ENCODE measurements around the gene MTSS2.

MTSS2 gene

GRCh38 chr16:70652322-70652721 lies 33.5 kb downstream of the MTSS2 start:
- ATAC-seq = no peak
- TF ChIP-seq SNAI2 (CRISPR knock-in tag; IDR thresholded peaks at IDR 0.05) = no peak

- TF ChIP-seq PATZ1 (CRISPR knock-in tag; IDR thresholded peaks at IDR 0.05; ENCODE audit: borderline replicate concordance) (no peak), ESRRG (CRISPR knock-in tag; IDR thresholded peaks at IDR 0.05) (no peak), ZFP3 (CRISPR knock-in tag; IDR thresholded peaks at IDR 0.05) (no peak), TSHZ2 (CRISPR knock-in tag; IDR thresholded peaks at IDR 0.05) (no peak), ISL1 (CRISPR knock-in tag; IDR thresholded peaks at IDR 0.05) (no peak)
Measured at GRCh38 chr16:70651524-70651923, 34.3 kb downstream of the MTSS2 start.

GRCh38 chr16:70650216-70650615 lies 35.6 kb downstream of the MTSS2 start:
- no peak for ATAC-seq
- no peak for TF ChIP-seq ESRRG (CRISPR knock-in tag; IDR thresholded peaks at IDR 0.05)
- TF ChIP-seq ZNF565 (CRISPR knock-in tag; conservative IDR thresholded peaks at IDR 0.05; ENCODE audit: low read depth) = no peak
- no peak for TF ChIP-seq ISL1 (CRISPR knock-in tag; IDR thresholded peaks at IDR 0.05)
- no peak for TF ChIP-seq ARNTL (CRISPR knock-in tag; IDR thresholded peaks at IDR 0.05; ENCODE audit: borderline replicate concordance, low read depth)
- no peak for TF ChIP-seq TSHZ2 (CRISPR knock-in tag; IDR thresholded peaks at IDR 0.05)
- no peak for TF ChIP-seq PATZ1 (CRISPR knock-in tag; IDR thresholded peaks at IDR 0.05; ENCODE audit: borderline replicate concordance)
- TF ChIP-seq POU6F1 (CRISPR knock-in tag; IDR thresholded peaks at IDR 0.05; ENCODE audit: borderline replicate concordance, low read depth) = no peak
- no peak for TF ChIP-seq CREB5 (CRISPR knock-in tag; IDR thresholded peaks at IDR 0.05; ENCODE audit: low read depth)
- TF ChIP-seq SNAI2 (CRISPR knock-in tag; IDR thresholded peaks at IDR 0.05) = no peak
- TF ChIP-seq ZNF70 (CRISPR knock-in tag; IDR thresholded peaks at IDR 0.05) = no peak
- TF ChIP-seq ZFP3 (CRISPR knock-in tag; IDR thresholded peaks at IDR 0.05) = no peak

More at GRCh38 chr16:70651524-70651923, 34.3 kb downstream of the MTSS2 start:
- no peak for ATAC-seq

GRCh38 chr16:70649300-70649699 lies 36.6 kb downstream of the MTSS2 start:
- no peak for ATAC-seq
- TF ChIP-seq ESRRG (CRISPR knock-in tag; IDR thresholded peaks at IDR 0.05) = no peak
- TF ChIP-seq CSDC2 (CRISPR knock-in tag; IDR thresholded peaks at IDR 0.05) = no peak
- TF ChIP-seq POU6F1 (CRISPR knock-in tag; IDR thresholded peaks at IDR 0.05; ENCODE audit: borderline replicate concordance, low read depth) = no peak
- TF ChIP-seq BACH2 (CRISPR knock-in tag; IDR thresholded peaks at IDR 0.05; ENCODE audit: borderline replicate concordance) = no peak
- no peak for TF ChIP-seq ZNF565 (CRISPR knock-in tag; conservative IDR thresholded peaks at IDR 0.05; ENCODE audit: low read depth)
- no peak for TF ChIP-seq ZFP3 (CRISPR knock-in tag; IDR thresholded peaks at IDR 0.05)
- TF ChIP-seq PATZ1 (CRISPR knock-in tag; IDR thresholded peaks at IDR 0.05; ENCODE audit: borderline replicate concordance) = no peak
- TF ChIP-seq SNAI2 (CRISPR knock-in tag; IDR thresholded peaks at IDR 0.05) = no peak
- TF ChIP-seq ZC3H10 (CRISPR knock-in tag; IDR thresholded peaks at IDR 0.05) = no peak
- TF ChIP-seq GLIS3 (CRISPR knock-in tag; IDR thresholded peaks at IDR 0.05) = no peak
- TF ChIP-seq TCF4 (CRISPR knock-in tag; IDR thresholded peaks at IDR 0.05; ENCODE audit: borderline replicate concordance) = no peak
- no peak for TF ChIP-seq TOX (CRISPR knock-in tag; IDR thresholded peaks at IDR 0.05; ENCODE audit: borderline replicate concordance)

Data from SK-N-SH treated with all-trans-retinoic acid at 6 μM for 48 hours (cell line).